22Rv1 (cell line): ENCODE data around the gene OLFML2B.

Experiments used
- ZFX ChIP-seq: fragments of 450-650 bp; IDR thresholded peaks from 2 replicates; pipeline ENCODE4 v1.6.1; 2017; ENCODE audit warnings: antibody characterized with exemption, borderline replicate concordance
- TF ChIP-seq, protein P1 (sequence below): fragments of 450-650 bp; IDR thresholded peaks from 2 replicates; pipeline ENCODE4 v1.5.1; 2017; ENCODE audit warnings: mild to moderate bottlenecking

DNA sequence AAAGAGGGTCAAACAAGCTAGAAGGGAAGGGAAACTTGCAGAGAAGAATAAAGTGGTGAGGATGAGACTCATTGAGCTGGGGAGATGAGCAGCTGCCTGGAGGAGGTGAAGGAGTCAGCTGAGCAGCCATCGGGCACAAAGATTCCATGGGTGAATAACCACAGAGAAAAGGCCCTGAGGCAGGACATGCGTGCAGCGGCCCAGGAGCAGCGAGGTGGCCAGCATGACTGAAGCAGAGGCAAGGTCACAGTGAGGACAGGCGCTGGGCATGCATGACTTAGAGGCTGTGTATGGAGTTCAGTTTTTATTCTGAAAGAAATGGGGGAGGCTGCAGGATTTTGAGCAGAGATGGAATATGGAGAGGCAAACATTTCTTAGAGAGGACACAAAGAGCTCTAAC lies 24.9 kb downstream of the OLFML2B start:
- TF ChIP-seq, protein P1, sequence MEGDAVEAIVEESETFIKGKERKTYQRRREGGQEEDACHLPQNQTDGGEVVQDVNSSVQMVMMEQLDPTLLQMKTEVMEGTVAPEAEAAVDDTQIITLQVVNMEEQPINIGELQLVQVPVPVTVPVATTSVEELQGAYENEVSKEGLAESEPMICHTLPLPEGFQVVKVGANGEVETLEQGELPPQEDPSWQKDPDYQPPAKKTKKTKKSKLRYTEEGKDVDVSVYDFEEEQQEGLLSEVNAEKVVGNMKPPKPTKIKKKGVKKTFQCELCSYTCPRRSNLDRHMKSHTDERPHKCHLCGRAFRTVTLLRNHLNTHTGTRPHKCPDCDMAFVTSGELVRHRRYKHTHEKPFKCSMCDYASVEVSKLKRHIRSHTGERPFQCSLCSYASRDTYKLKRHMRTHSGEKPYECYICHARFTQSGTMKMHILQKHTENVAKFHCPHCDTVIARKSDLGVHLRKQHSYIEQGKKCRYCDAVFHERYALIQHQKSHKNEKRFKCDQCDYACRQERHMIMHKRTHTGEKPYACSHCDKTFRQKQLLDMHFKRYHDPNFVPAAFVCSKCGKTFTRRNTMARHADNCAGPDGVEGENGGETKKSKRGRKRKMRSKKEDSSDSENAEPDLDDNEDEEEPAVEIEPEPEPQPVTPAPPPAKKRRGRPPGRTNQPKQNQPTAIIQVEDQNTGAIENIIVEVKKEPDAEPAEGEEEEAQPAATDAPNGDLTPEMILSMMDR = no peak
- no peak for TF ChIP-seq ZFX
